Myocyte (in vitro differentiated cells): Measurements from ENCODE around the gene GNAT1. TPM values are rescaled to one million over a fixed set of nuclear protein-coding genes. Genes with fewer than 3 reads are reported as not detected.
A peak's percentile ranks its signal among the peaks of the same experiment; 100 is the strongest.

Source experiments
- DNase-seq: peaks from one replicate; pipeline ENCODE4 v3.0.0-alpha.2; 2012; ENCODE audit warnings: low read depth
- total RNA-seq: library from RNA; depleted of rRNA; stranded (reverse); fragments of >200 nt; gene quantifications from 2 replicates; pipeline ENCODE4 v1.2.3, GENCODE V29; 2014

The GNAT1 gene
- total RNA-seq, 1 donor from 2014 or later = 1.9 TPM

DNA sequence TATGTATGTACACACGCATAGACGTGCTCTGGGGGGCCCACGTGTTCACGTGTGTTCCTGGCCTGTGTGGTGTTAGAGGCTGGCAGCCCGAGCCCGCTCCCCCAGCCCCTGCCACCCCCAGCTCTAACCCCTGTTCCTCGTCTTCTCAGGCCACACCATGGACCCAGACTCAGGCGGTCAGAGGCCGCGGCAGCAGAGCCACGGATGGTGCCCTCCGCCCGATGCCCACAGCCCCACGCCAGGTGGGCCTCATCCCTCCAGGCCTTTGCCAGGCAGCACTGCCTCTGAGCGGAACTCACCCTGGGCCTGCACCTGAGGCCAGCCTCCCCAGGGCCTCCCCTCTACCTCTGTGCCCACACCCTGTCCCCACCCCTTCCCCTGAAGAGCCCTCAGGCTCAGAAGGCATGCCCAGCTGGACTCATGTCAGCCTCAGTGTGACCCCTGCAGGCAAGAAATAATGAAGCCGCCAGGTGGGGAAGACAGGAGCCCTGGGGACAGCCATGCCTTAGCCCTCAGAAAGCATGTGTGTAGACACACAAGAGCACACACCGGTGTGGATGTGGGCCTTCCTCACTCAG, 16.4 kb upstream of the GNAT1 start:
- DNase-seq = no peak

DNA sequence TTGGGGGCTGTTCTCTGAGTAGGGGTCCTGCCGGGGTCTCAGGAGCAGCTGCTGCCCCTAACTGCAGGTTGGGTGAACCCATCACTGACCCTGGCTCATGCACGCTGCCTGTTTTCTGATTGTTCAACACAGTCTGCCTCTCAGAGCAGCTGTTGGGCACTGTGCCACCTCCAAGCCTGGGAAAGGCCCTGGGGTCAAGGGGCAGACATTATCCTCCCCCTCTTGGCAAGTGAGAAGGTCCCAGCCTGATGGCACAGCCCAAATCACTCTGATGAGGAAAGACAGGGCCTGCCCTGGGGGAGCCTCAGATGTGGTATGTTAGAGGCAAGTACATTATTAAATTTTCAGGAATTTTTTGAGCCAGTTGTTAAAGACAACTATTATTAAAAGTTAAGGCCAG, 14.1 kb upstream of the GNAT1 start:
- DNase-seq = peak; percentile 69

DNA sequence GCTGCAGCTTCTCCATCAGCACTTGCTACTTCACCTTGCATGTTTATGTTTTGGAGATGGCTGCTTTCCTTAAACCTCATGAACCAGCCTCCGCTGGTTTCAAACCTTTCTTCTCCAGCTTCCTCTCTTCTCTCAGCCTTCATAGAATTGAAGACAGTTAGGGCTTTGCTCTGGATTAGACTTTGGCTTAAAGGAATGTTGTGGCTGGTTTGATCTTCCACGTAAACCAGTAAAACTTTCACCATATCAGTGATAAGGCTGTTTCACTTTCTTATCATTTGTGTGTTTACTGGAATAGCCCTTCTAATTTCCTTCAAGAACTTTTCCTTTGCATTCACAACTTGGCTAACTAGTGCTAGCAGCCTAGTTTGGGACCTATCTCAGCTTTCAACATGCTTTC, 11.7 kb upstream of the GNAT1 start:
- no peak for DNase-seq

DNA sequence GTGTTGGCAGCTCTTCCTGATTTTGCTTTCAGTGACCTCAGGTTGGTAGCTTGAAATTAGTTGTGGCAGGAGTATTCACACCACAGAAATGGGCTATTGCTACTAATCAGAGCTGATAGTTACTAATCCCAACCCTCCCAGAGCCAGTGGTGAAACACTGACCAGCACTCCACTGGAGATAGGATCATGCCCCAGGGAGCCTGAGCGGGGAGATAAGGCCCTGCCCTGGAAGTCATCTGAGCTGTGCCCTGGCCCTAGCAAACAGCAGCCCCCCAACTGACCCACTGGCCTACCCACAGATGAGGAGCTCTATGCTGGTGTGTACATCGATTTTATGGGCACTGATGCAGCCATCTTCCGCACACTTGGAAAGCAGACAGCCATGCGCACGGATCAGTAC, 9.4 kb upstream of the GNAT1 start:
- DNase-seq = no peak

DNA sequence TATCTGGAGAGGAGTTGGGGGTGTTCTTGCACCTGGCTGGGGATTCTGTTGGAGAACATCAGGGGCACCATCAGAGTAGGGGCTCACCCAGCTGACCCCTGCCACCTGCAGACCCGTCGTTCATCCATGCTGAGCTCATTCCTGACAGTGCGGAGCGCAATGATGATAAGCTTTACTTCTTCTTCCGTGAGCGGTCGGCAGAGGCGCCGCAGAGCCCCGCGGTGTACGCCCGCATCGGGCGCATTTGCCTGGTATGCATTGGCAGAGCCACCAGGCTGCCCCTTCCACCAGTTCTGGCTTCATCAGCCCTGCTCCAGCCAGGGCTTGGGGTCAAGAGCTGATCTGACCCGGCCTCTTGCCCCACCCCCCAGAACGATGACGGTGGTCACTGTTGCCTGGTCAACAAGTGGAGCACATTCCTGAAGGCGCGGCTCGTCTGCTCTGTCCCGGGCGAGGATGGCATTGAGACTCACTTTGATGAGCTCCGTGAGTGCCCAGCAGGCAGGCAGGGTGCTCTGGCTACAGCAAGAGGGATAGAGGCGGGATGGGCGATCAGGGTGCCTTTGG, 8.8 kb upstream of the GNAT1 start:
- no peak for DNase-seq

DNA sequence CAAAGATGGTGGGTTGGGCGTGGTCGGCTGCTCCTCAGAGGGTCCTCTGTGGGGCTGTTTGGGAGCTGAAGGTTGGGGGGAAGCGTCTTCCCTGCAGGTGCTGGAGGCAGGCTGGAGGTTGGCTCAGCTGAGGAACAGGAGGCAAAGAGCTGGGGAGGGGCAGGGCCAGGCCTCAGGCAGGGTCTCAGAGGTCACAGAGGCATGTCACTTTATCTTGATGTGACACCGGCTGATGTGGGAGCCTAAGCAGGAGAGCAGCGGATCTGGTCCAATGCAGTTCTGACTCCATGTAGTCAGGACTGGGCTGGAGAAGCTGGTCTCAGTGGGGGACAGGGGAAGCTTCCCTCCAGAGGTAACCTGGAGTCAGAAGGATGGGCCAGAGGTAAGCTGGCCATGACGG, 7.7 kb upstream of the GNAT1 start:
- no peak for DNase-seq

DNA sequence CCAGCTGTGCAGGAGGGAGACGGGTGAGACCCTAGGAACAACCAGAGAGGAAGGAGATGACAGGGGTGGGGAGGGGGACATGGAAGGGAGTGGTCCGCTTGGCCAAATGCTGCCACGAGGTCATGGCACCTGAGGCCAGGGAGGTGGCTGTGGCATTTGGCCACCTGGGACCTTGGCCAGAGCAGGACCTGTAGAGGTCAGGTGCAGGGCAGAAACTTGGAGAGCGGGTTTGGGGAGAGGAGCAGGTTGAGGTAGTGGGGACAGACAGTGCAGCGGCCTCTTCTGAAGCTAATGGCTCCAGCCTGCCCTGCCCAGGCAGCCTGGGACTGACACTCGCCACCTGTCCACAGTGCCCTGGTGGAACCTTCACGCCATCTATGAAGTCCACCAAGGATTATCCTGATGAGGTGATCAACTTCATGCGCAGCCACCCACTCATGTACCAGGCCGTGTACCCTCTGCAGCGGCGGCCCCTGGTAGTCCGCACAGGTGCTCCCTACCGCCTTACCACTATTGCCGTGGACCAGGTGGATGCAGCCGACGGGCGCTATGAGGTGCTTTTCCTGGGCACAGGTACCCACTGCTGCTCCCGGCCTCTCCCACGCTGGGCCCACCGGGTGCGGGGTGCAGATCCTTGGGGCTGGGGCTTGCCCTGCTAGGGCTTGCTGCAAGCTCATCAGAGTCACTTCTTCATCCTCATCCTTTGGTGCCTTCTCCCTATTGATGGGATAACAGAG, 7.0 kb upstream of the GNAT1 start:
- no peak for DNase-seq

DNA sequence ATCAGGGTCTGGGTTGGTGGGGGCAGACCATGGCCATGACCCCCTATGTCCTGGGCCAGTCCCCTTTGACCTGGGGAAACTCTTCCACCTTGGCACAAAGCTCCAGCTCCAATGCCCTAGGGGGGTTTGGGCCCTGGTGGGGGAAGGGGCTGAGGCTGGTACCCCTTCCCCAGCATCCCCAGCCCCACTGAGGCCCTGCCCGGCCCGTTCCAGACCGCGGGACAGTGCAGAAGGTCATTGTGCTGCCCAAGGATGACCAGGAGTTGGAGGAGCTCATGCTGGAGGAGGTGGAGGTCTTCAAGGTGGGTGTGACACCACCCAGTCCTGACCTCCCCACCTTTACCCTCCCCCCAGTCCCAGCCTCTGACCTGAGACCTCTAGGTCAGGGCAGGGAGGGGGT, 6.2 kb upstream of the GNAT1 start:
- DNase-seq = no peak

DNA sequence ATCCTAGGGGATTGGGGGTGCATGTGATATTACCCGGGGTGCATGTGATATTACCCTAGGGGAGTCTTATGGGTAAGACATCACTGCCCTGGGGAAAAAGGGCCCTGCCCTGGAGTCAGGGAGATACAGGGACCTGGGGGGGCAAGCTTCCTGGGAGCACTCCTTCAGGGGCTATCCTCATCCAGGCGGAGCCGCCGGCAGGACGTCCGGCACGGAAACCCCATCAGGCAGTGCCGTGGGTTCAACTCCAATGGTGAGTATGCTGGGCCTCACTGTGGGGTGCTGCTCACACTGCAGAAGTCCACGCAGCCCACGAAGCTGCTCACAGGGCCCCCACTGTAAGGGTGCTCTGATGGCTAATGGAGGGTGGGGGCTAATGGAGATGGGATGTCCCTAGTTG, 5.3 kb upstream of the GNAT1 start:
- no peak for DNase-seq

DNA sequence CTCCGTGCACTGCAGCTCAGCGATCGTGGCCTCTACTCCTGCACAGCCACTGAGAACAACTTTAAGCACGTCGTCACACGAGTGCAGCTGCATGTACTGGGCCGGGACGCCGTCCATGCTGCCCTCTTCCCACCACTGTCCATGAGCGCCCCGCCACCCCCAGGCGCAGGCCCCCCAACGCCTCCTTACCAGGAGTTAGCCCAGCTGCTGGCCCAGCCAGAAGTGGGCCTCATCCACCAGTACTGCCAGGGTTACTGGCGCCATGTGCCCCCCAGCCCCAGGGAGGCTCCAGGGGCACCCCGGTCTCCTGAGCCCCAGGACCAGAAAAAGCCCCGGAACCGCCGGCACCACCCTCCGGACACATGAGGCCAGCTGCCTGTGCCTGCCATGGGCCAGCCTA, 3.7 kb upstream of the GNAT1 start:
- DNase-seq = no peak

DNA sequence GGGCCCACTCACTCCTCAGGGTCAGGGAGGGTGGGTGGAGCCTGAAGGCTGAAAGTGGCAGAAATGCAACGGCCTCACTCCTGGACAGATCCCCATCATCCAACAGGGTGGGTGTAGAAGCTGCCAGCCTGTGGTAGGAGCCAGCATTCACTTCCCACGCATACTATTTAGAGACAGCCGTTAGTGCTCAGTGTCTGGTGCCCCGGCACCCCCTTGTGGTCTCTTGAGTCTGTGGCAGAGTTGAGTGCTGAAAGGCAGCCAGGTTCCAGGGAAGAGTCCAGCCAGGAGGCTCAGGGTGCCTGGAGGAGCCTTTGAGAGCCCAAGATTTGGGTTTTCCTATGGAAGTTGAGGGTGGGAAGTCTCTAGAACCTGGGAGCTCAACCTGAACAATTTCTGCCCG, 2.1 kb upstream of the GNAT1 start:
- DNase-seq = peak; percentile 90

DNA sequence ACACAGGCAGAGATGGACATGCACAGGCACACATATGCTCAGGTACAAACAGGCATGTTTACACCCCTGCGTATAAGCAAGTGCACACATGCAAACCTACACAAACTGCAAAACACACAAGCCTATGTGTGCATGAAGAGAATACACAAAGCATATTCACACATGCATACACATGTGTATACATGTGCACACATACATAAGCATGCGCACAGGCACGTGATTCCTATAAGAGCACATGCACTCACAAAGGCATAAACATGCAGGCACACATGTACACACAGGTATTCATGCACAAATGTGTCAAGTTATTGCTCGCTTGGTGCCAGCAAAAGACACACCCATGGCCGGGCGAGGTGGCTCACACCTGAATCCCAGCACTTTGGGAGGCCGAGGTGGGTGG, 1.4 kb upstream of the GNAT1 start:
- DNase-seq = no peak

DNA sequence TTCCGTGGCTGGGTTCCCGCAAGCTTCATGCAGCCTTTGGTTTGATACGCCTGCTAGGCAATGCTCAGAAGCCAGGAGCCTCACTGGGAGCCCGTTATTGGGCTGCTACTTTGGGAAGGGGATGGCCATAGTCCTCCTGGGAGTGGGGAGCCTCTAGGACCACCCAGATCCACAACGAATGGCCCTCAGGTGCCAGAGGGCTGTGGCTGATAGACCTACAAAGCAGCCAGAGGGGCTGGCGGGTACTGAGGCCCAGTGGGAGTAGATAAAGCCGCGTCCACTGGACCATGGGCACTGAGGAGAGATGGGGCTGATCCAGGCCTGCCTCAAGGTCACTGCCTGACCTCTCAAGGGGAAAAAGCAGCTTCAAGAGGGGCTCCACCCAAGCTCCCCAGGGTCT, 714 bp downstream of the GNAT1 start:
- DNase-seq = no peak

DNA sequence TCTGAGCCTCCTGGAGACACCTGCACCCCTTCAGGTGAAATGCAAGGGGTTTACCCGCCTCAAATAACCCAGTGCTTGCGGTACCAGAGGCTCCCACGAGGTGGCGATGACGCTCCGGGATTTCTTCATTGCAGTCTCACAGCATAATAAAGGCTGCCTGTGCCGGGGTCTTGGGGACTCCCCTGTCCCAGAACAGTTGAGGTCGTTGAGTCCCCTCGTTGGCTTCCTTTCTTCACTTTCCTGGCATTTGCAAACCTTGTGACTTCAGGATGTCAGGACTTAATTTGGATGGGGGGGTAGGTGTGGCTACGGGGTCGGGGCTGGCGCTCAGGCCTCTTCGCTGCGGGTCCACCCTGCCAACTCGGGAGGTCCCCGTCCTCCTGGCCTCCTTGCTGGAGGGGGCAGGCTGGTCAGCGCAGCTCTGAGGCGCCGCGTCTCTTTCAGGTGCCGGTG, 1.3 kb downstream of the GNAT1 start:
- DNase-seq = peak; percentile 75

DNA sequence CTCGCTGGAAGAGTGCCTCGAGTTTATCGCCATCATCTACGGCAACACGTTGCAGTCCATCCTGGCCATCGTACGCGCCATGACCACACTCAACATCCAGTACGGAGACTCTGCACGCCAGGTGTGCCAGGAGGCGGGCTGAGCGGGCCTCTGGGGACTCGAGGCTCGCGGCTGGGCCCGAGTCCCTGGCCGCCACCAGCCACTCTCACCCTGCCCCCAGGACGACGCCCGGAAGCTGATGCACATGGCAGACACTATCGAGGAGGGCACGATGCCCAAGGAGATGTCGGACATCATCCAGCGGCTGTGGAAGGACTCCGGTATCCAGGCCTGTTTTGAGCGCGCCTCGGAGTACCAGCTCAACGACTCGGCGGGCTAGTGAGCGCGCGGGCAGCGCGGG, 1.9 kb downstream of the GNAT1 start:
- DNase-seq = no peak

DNA sequence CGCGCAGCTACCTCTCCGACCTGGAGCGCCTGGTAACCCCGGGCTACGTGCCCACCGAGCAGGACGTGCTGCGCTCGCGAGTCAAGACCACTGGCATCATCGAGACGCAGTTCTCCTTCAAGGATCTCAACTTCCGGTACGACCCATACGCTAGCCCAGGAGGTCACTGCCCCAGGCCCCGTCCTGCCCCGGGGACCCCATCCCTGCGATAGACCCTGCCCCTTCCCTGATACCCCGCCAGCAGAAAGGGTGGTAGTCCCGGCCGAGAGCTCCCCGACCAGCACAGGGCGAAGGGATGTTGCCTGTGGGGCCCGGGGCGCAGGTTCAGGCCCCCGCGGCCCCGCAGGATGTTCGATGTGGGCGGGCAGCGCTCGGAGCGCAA, 2.3 kb downstream of the GNAT1 start:
- no peak for DNase-seq

DNA sequence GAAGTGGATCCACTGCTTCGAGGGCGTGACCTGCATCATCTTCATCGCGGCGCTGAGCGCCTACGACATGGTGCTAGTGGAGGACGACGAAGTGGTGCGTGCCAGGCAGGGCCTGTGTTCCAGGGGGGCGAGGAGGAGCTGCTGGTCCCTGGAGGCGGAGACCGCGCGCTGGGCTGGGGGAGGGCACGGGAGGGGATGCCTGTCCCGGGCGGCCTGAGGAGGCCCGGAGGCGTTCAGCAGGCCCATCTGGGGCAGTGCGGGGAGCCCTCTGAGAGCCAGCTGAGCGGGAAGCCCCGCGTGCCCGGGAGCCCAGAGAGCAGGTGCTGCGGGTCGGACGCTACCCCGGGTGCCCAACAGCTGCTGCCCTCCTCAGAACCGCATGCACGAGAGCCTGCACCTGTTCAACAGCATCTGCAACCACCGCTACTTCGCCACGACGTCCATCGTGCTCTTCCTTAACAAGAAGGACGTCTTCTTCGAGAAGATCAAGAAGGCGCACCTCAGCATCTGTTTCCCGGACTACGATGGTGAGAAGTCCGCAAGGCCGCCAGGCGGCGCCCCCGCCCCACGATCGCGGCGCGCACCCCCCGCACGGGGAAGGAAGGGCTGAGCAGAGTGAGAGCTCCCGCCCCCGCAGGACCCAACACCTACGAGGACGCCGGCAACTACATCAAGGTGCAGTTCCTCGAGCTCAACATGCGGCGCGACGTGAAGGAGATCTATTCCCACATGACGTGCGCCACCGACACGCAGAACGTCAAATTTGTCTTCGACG, 2.9 kb downstream of the GNAT1 start:
- DNase-seq = peak; percentile 97

DNA sequence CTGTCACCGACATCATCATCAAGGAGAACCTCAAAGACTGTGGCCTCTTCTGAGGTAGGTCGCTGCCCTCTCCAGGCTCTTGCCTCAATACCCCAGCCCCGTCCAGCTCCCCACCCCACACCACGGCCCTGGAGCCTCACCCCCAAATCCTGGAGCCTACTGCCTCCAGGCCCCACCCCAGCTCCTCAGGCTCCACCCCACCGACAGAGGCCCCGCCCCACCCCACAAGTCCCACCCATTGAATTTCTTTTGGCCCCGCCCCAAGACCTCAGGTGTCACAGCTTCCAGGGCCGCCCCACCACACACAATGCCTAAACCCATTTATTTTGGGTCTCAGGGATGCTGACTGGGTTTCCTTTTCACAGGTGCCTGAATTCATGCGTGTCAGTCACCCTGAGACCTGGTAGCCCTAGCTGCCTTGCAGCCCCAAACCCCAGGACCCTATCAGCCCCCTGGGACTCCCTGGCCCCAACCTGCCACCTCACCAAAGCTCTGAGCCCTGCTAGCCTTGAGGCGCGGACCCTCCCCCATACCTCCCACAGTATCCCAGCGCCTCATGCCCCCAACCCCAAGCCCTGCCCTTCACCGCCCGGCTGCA, 3.6 kb downstream of the GNAT1 start:
- DNase-seq = no peak

DNA sequence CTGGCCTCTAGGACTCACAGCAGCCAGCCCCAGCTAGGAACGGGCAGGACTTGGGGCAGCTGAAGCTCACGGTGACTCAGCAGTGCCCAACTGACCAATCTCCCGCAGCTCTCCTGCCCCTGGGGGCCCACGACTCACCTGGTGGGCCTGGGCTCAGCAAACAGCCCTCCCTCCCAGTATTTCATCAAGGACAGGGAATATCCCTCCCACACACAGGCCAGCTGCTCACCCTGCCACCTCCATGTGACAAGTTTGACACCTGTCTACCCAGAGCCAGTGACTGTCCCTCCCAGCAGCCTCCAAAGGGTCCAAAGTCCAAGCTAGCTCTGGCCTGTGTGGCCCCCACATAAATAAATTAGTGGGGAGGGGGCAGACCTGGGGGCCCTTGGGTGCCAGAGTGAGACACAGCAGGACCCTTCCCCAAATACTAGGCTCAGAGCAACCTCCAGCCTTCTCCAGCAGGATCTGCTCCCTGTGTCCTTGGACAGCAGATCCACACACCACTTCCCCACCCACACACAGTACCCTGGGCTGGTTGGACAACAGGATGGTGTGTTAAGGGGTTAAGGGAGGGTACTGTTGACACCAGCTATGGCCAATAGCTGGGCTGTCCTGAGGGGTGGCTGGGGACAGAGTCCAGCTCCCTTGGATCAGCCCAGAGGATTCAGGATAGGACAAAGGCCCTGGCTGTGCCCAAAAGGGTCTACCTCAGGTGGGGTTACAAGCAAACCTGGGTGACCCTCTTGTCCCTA, 4.3 kb downstream of the GNAT1 start:
- peak; percentile 76 for DNase-seq

DNA sequence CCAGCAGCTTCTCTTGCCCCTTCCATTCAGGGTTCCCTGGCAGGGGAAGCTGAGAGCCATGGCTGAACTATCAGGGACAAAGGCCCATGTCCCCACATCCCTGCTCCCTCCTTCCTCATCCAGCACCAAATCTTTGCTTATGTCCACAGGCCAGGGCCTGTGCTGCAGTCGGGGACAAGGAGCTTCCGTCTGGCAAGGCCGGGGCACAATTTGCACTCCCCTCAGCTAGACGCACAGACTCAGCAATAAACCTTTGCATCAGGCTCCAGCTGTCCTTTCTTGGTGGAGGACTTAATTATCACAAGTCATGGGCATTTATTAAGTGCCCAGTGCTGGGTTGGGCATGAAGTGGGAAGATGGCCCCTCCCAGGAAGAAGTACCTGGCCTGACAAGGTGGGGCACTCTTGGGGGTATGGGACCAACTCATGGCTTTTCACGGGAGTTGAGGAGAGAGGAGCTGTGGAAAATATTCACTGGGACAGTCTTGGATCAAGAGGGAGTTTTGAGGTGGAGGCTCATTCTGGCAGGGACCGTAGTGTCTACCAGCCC, 4.9 kb downstream of the GNAT1 start:
- no peak for DNase-seq
